Uterus (tissue), 4 donors: Measurements from ENCODE around the gene ADD1. TPM values are rescaled to one million over a fixed set of nuclear protein-coding genes. Genes with fewer than 3 reads are reported as not detected.

Source experiments
- DNase-seq, 2 donors: peaks; one replicate each; pipeline ENCODE4 v3.0.0-alpha.2; 2019 to 2020
- H3K27ac ChIP-seq, 2 donors: fragments of 200-600 bp; sonication (generic); 1 replicate in 1 of 2; 2 replicates in 1 of 2; pipeline ENCODE4 v1.5.1; 2016 to 2018
- H3K27me3 ChIP-seq, 2 donors: fragments of 200-600 bp; sonication (generic); one replicate each; pipeline ENCODE4 v1.5.1; 2018 to 2019; ENCODE audit warnings: control low read depth in 1 of 2
- H3K36me3 ChIP-seq, 2 donors: fragments of 200-600 bp; sonication (generic); one replicate each; pipeline ENCODE4 v1.5.1; 2019; ENCODE audit warnings: control low read depth in 1 of 2
- H3K4me1 ChIP-seq, 2 donors: fragments of 200-600 bp; sonication (generic); one replicate each; pipeline ENCODE4 v1.5.1; 2018 to 2019; ENCODE audit warnings: control low read depth in 1 of 2
- H3K4me3 ChIP-seq, 2 donors: fragments of 200-600 bp; sonication (generic); 1 replicate in 1 of 2; 2 replicates in 1 of 2; pipeline ENCODE4 v1.5.1; 2018 to 2019; ENCODE audit warnings: mild to moderate bottlenecking in 1 of 2
- H3K9me3 ChIP-seq, 2 donors: fragments of 200-600 bp; sonication (generic); one replicate each; pipeline ENCODE4 v1.5.1; 2019; ENCODE audit warnings: control low read depth in 1 of 2
- CTCF ChIP-seq, 4 experiments: fragments of 200-600 bp in 2 of 4; fragments of 450-650 bp in 2 of 4; sonication (generic) in 2 of 4; IDR thresholded peaks; one replicate each; pipeline ENCODE4 v1.5.1; 2016 to 2019; ENCODE audit warnings: antibody characterized with exemption in 4 of 4, mild to moderate bottlenecking in 2 of 4, moderate library complexity in 1 of 4
- POLR2A ChIP-seq, 2 donors: fragments of 450-650 bp; IDR thresholded peaks; one replicate each; pipeline ENCODE4 v1.6.1; 2016; ENCODE audit warnings: antibody characterized with exemption in 2 of 2, mild to moderate bottlenecking in 1 of 2, moderate library complexity in 1 of 2
- intact Hi-C: fragments of 100-400 bp; cut with DNase I; formaldehyde crosslinking; loops from one replicate; pipeline ENCODE4 v1.15.1; 2023; ENCODE audit warnings: low total_unique reads
- total RNA-seq, 4 donors: library from RNA; depleted of rRNA in 3 of 4; stranded (reverse); fragments of >200 nt in 3 of 4; gene quantifications; one replicate each; pipeline versions ENCODE4 v1.1.0 to v1.2.4, GENCODE V29; 2014 to 2023
- donor health status: DM: yes; HTN: yes; CAD: no.

The ADD1 gene
- total RNA-seq, 4 donors from 2014 or later, result 161 to 403 (median 225) TPM

DNA sequence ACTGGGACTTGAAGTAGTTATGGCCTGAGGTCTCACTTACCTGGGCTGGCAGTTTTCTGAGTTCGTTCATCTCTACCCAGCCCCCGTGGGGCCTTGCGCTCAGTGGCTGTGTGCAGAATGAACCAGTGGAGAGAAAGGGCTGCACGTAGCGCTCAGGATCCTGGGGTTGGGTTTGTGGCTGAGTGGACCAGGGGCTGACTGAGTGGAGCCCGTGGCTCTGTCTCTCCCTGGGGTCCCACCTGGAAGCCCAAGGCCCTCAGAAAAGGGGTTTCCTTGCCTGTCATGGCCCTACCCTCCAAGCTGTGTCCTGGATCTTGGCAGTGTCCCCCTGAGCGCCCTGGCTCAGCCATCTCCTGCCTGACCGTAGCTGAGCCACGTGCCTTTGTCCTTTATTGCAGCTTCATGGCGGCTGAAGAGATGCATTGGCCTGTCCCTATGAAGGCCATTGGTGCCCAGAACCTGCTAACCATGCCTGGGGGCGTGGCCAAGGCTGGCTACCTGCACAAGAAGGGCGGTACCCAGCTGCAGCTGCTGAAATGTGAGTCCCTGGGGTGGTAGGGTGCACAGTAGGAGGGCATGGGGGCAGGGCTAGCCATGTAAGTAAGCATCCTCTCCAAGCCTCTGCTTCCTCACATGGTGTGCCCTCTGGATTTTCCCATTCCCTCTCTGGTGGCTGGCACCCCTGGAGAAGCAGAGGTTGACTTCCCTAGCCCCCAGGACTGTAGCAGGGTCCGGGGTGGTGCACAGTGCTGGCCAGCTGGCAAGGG, 23.2 kb upstream of the ADD1 start:
- no peaks in the 10 kb centered on the region for H3K27me3 ChIP-seq
- no peak for DNase-seq
- intact Hi-C loops, result no loop called here
- no peak overlapping the region for H3K4me3 ChIP-seq
- H3K9me3 ChIP-seq, result no peaks in the 10 kb centered on the region
- no peaks in the 10 kb centered on the region for H3K36me3 ChIP-seq
- H3K27ac ChIP-seq, result no peak overlapping the region
- TF ChIP-seq CTCF (IDR thresholded peaks at IDR 0.05) (no peak), POLR2A (IDR thresholded peaks at IDR 0.05) (no peak)
- no peaks in the 10 kb centered on the region for H3K4me1 ChIP-seq

GRCh38 chr4:2822461-2823300, 21.0 kb upstream of the ADD1 start:
- Histone ChIP-seq H3K4me1 (no peaks in the 10 kb centered on the region), H3K27ac (no peak overlapping the region), H3K36me3 (no peaks in the 10 kb centered on the region), H3K27me3 (no peaks in the 10 kb centered on the region), H3K4me3 (no peak overlapping the region), H3K9me3 (no peaks in the 10 kb centered on the region)
- TF ChIP-seq CTCF (IDR thresholded peaks at IDR 0.05), result no peak
- no peak for TF ChIP-seq POLR2A (IDR thresholded peaks at IDR 0.05)
- intact Hi-C loops, result no loop called here
- DNase-seq, result no peak

GRCh38 chr4:2823301-2823670, 20.4 kb upstream of the ADD1 start:
- Histone ChIP-seq H3K9me3 (no peaks in the 10 kb centered on the region), H3K36me3 (no peaks in the 10 kb centered on the region), H3K27me3 (no peaks in the 10 kb centered on the region), H3K4me1 (no peaks in the 10 kb centered on the region), H3K27ac (no peak overlapping the region), H3K4me3 (no peak overlapping the region)
- intact Hi-C loops, result no loop called here
- TF ChIP-seq CTCF (IDR thresholded peaks at IDR 0.05) (no peak), POLR2A (IDR thresholded peaks at IDR 0.05) (no peak)
- DNase-seq, result no peak

DNA sequence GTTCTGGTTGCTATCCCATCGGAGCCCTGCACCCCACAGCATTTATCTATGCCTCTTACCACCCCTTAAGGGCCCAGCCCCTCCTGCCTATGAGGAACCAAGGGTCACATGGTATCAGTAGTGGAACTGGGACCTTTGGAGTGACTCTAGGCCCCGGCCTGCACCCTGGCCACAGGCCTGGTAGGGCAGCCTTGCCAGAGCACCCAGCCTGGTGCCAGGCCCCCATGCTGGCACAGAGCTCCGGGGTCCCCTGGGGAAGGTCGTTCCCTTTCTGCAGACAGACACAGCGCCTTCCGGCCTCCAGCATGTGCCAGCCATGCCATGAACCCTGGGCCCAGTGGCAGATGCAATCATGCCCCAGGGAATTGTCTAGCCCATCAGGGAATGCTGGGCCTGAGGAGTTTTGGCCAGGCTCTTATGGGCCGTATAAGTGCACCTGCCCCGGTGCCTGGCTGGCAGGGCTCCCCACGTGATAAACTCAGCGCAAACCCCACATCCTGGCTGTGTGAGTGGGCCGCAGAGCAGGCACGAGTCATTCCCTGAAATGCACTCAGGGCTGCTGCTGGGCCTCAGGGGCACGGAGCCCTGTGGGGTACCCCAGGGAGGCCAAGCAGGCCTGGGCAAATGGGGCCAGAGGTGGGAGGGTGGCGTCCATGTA, 19.8 kb upstream of the ADD1 start:
- no peak overlapping the region for H3K27ac ChIP-seq
- H3K4me1 ChIP-seq, result no peaks in the 10 kb centered on the region
- H3K27me3 ChIP-seq, result no peaks in the 10 kb centered on the region
- no peaks in the 10 kb centered on the region for H3K36me3 ChIP-seq
- H3K9me3 ChIP-seq, result no peaks in the 10 kb centered on the region
- no peak overlapping the region for H3K4me3 ChIP-seq
- intact Hi-C loops, result no loop called here
- no peak for TF ChIP-seq POLR2A (IDR thresholded peaks at IDR 0.05)
- no peak for TF ChIP-seq CTCF (IDR thresholded peaks at IDR 0.05)
- no peak for DNase-seq
